Limb (tissue), 2 donors: ENCODE results near the gene ATP5PD.
A peak's percentile ranks its signal among the peaks of the same experiment; 100 is the strongest.
"Not testable (repeated sequence)": the region's sequence is repeated elsewhere in the genome, so short reads cannot be mapped to it uniquely, and the experiment has no call there.

Source experiments
- DNase-seq, 2 donors: peaks; one replicate each; pipeline ENCODE4 v3.0.0-alpha.2; 2016; ENCODE audit errors: extremely low spot score in 2 of 2

ATP5PD gene

GRCh38 chr17:75059369-75060345, 12.9 kb upstream of the ATP5PD start:
- DNase-seq, result peak in 1 of 2 donors; percentile 77

GRCh38 chr17:75051941-75052340, 5.2 kb upstream of the ATP5PD start:
- no peak for DNase-seq

GRCh38 chr17:75049706-75050105, 2.9 kb upstream of the ATP5PD start:
- no peak for DNase-seq

GRCh38 chr17:75049057-75049456, 2.3 kb upstream of the ATP5PD start:
- no peak for DNase-seq

- peak in 1 of 2 donors; percentile 38 for DNase-seq
Measured at GRCh38 chr17:75048249-75048878, 1.6 kb upstream of the ATP5PD start.

GRCh38 chr17:75047398-75048098, 779 bp upstream of the ATP5PD start:
- peak in 1 of 2 donors; percentile 73 for DNase-seq

- DNase-seq, result not testable (repeated sequence)
Measured at GRCh38 chr17:75045946-75046406, 793 bp downstream of the ATP5PD start.

GRCh38 chr17:75044716-75045115, 2.1 kb downstream of the ATP5PD start:
- DNase-seq, result no peak

- not testable (repeated sequence) for DNase-seq
Measured at GRCh38 chr17:75043789-75044188, 3.0 kb downstream of the ATP5PD start.

- no peak for DNase-seq
Measured at GRCh38 chr17:75041656-75042280, 5.0 kb downstream of the ATP5PD start.

- DNase-seq, result no peak
Measured at GRCh38 chr17:75039238-75039637, 7.5 kb downstream of the ATP5PD start.

- peak; percentile 67 to 84 for DNase-seq
Measured at GRCh38 chr17:75036643-75037268, 10.0 kb downstream of the ATP5PD start.

GRCh38 chr17:75034236-75034908, 12.4 kb downstream of the ATP5PD start:
- peak; percentile 86 to 95 for DNase-seq

- peak; percentile 92 to 98 for DNase-seq
Measured at GRCh38 chr17:75033346-75034235, 13.2 kb downstream of the ATP5PD start.

- no peak for DNase-seq
Measured at GRCh38 chr17:75032720-75033280, 14.0 kb downstream of the ATP5PD start.

- peak; percentile 73 to 81 for DNase-seq
Measured at GRCh38 chr17:75031972-75032719, 14.6 kb downstream of the ATP5PD start.

- DNase-seq, result no peak
Measured at GRCh38 chr17:75030161-75030560, 16.6 kb downstream of the ATP5PD start.

- not testable (repeated sequence) for DNase-seq
Measured at GRCh38 chr17:75026650-75027049, 20.1 kb downstream of the ATP5PD start.
